ENCODE data around the gene EMD.
A peak's percentile ranks its signal among the peaks of the same experiment; 100 is the strongest.
"Not testable (repeated sequence)": the region's sequence is repeated elsewhere in the genome, so short reads cannot be mapped to it uniquely, and the experiment has no call there.

Gene EMD

DNA sequence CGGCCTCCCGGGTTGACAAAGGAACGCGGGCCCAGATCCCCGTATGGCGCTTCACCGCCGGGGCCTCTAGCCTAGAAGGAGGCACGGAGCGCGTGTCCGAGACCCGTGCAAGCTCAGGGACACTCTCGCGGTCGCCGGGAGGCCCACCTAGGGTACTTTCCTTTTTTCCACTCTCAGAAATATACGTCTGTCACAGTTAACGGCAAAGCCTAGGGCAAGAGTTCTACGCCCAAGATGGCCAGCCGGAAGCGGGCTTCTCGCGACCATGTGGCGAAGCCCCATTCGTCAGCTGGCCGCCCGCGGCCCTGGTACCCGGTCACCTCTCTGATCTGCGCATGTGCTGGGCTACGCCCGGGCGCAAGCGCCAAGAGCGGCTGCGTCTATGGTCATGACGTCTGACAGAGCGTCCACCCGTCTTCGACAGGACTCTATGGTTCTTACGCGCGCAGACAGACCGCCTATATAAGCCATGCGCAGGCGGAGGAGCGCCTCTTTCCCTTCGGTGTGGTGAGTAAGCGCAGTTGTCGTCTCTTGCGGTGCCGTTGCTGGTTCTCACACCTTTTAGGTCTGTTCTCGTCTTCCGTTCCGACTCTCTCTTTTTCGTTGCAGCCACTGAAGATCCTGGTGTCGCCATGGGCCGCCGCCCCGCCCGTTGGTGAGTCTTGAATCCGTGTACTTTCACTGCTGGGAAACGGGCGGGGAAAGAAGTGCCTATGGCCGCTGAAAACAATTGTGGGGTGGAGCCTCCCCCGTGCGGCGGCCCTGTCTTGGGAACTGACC is 19.0 kb downstream of the EMD start, which contains the start of gene RPL10:
TSS of gene RPL10 (plus strand) at position 490 of the 780 bp plus-strand sequence. CDS start at position 633, 143 bp downstream.
- peak; percentile 76 for DNase-seq

- DNase-seq = peak; percentile 22
Observed at GRCh38 chrX:154398668-154399526, 19.8 kb downstream of the EMD start.

DNA sequence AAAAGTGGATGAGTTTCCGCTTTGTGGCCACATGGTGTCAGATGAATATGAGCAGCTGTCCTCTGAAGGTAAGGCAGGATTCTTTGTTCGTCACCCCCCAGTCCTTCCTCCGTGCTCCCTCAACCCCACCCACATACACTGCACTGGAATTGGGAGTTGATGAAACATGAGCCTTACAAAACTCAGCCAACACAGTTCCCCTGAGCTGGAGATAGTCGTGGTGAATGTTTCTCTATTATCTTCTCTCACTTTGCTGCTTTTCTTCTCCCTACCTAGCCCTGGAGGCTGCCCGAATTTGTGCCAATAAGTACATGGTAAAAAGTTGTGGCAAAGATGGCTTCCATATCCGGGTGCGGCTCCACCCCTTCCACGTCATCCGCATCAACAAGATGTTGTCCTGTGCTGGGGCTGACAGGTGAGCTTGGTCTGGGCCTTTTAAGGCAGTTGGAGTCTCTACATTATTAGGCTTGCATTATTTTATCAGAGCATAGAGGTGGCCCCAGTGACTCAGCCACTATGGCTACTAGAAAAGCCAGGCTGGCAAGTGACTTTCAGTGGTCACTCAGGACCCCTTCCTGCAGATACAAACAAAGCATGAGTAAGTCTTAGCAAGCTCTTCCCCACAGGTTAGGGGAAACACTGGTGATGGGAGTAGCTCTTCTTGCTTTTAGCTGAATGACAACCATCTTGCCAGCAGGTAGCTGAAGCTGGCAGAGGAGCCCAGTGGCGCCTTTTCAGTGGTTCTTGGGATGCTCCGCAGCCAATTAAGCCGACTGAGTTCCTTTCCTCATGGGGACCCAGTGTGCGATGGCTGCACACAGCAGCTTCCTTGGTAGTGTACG is 20.7 kb downstream of the EMD start:
- DNase-seq = no peak

GRCh38 chrX:154400369-154400817 is 21.3 kb downstream of the EMD start:
- DNase-seq = not testable (repeated sequence)

DNA sequence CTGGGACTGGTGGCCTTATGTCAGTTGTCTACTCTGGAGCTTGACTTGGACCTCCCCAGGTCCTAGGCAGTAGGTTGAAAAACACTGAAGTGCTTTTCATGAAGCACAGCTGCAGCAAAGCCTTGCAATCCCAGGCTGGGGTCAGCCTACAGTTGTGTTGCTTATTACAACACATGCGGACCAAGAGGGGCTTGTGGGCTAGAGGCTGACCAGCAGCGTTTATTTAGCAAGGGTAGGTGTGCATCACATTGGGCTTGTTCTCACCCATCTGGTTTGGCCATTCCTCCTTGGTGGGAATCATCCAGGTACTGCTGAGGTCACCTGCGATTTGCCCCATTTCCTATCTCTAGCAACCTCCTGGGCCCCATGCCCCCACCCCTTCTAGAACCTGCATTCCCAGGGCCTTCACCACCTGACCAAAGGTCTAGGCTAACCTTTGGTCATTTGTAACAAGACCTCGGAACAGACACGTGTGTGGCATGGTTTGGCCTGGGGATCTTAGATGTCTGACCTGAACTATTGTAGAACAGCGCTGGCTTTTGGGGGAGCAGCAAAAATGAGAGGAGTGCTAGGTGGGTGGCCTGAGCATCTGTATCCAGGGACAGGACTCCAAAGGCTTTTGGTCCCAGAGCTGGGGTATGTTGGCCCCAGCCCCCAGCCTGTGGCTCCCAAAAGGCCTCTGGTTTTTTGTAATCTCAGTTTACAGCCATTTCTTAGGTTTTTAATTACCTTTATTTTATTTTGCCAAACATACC is 22.1 kb downstream of the EMD start:
- DNase-seq = no peak

DNA sequence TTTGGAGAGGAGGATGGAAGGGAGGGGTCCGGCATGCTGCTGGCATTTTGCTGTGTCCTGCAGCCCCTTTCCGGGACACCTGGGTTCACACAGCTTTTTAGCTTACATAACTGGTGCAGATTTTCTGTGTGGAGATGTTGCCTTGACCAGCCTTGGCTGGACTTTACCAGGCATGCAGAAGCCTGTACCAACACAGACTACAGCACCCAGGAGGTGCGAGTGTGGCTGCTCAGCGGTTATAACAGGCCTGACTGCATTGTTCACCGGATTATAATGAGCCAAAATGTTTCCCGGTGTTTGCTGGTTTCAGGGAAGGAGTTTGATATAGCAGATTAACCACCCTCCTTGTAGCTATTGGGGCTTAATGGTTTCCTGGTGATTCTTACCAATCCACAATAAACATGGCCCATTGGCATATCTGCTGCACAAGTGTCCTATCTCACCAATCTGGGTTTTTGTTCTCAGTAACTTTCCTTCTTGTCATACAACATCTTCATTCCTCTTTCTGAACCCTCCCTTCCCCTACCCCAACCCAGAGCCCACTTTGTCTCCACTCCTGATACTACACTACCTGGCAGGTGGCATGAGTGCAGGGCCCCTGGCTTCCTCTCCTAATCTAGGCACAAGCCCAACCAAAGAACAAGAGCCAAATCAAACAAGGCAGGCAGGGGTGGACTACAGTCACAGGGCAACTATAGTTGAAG is 23.0 kb downstream of the EMD start:
- DNase-seq = peak; percentile 18

DNA sequence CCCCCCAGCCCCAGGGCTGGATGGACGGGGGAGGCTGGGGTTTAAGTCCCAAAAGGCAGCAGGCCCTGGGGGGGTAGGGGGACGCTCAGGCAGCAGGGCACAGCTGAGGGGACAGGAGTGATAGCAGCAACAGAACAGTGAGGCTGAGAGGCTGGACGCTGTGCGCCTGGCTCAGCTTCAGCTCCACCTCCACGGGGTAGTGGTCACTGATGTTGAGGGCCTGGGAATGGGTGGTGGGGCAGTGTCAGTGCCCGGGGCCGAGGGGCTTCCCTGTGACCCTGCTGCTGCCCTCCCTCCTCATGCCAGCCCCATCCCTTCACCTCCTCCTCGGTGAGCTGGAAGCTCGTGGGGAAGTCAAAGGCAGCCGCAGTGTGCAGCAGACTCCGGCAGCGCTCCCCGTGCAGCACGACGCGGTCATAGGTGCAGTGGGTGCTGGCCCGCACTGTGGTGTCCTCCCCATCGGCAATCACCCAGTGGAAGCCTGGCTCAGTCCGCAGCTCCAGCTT is 23.6 kb downstream of the EMD start:
- DNase-seq = no peak

- DNase-seq = no peak
Observed at GRCh38 chrX:154403192-154403591, 24.1 kb downstream of the EMD start.

GRCh38 chrX:154403858-154404257 is 24.8 kb downstream of the EMD start:
- DNase-seq = no peak

GRCh38 chrX:154404625-154405192 is 25.6 kb downstream of the EMD start:
- no peak for DNase-seq

DNA sequence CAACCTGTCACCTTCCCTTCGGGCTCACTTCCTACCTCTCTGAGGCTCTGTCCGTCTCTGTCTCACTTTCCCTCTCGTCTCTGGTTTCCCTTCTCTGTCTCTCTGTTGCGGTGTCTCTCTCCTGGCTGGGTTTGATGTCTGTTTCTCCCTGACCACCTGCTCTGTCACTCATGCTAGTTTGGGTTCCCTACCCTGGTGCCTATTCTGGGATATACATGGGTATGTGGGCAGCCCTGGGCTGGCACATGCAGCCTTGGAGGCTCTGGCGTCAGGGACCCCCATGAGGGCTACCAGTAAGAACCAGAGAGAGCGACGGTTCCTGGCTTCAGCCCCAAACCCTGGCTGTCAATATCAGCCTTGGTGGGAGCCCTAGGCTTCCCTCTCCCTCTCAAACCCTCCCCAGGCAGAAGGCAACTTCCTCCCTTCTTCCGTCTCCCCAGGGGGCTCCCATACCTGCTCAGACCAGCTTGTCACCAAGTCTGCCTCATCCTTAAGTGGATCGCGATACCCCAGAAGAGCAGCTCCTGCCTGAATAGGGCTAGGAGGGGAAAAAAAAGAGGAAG is 29.6 kb downstream of the EMD start:
- no peak for DNase-seq

- no peak for DNase-seq
Observed at GRCh38 chrX:154409222-154409871, 30.3 kb downstream of the EMD start, which contains the start of gene DNASE1L1. DNASE1L1 (minus strand) TSS chrX:154409254; CDS start chrX:154405568, 3,686 bp downstream.

DNA sequence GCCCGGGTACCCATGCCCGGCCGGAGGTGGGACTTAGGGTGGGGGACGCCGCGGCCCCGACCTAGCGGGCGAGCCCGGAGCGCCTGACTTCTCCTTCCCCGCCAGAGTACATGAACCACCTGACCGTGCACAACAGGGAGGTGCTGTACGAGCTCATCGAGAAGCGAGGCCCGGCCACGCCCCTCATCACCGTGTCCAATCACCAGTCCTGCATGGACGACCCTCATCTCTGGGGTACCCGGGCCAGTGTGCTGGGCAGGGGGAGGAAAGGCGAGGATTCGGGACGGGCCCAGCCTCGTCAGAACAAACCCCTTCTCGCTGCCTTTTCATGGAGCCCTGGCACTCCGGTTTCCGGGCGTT is 32.9 kb downstream of the EMD start:
- no peak for DNase-seq

GRCh38 chrX:154412468-154412867 is 33.4 kb downstream of the EMD start:
- DNase-seq = no peak

- DNase-seq = no peak
Observed at GRCh38 chrX:154413142-154413541, 34.0 kb downstream of the EMD start.

DNA sequence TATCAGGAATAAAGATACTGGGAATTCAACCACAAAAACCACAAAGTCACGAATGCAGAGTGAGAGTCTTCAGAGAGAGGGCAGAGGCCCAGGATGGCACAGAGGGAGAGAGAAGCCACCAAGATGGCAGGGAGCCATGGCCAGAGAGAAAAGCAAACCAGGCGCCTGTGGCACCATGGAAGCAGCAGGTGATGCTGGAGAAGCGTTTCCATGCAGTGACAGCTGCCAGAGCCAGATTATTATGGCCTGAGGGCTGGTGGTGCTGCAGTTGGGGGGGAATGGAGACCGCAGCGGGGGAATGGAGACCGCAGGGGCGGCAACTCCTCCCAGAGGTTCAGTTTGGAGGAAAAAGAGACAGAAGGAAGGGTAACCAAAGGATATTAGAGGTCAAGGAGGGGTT is 38.1 kb downstream of the EMD start:
- DNase-seq = peak; percentile 11

GRCh38 chrX:154419189-154419588 is 40.1 kb downstream of the EMD start:
- no peak for DNase-seq

GRCh38 chrX:154419688-154420401 is 40.8 kb downstream of the EMD start:
- no peak for DNase-seq

GRCh38 chrX:154420402-154420756 is 41.3 kb downstream of the EMD start:
- DNase-seq = no peak

Measured in NCI-H2029 treated with DMSO at 0.1 percent for 48 hours (cell line).